ENCODE results near the gene CATSPER3. TPM values are rescaled to one million over a fixed set of nuclear protein-coding genes. Genes with fewer than 3 reads are reported as not detected.
A peak's percentile ranks its signal among the peaks of the same experiment; 100 is the strongest.
"Not testable (repeated sequence)": the region's sequence is repeated elsewhere in the genome, so short reads cannot be mapped to it uniquely, and the experiment has no call there.

The CATSPER3 gene
- total and polyA plus RNA-seq, 2 experiments from 2014 or later = 0.11 to 0.14 TPM

- no peak overlapping the region for H3K4me3 ChIP-seq
- peak; percentile 4 for DNase-seq
- H3K4me1 ChIP-seq (ENCODE audit: insufficient read depth) = no peaks in the 10 kb centered on the region
- H4K20me1 ChIP-seq (ENCODE audit: insufficient read depth) = no peaks in the 10 kb centered on the region
- H3K27me3 ChIP-seq (replicated peaks; ENCODE audit: insufficient read depth) = peaks cover 3% of the 10 kb centered on the region
- no peaks in the 10 kb centered on the region for H3F3A ChIP-seq (ENCODE audit: insufficient read depth)
- H3K27ac ChIP-seq = no peak overlapping the region
- no peak overlapping the region for H3K4me2 ChIP-seq (ENCODE audit: unreplicated experiment)
- no peaks in the 10 kb centered on the region for H3K36me3 ChIP-seq (ENCODE audit: low read depth)
- no peaks in the 10 kb centered on the region for H3K9me2 ChIP-seq (ENCODE audit: insufficient read depth)
- no peak overlapping the region for H3K9ac ChIP-seq
- no peaks in the 10 kb centered on the region for H3K79me2 ChIP-seq (ENCODE audit: insufficient read depth)
- WGBS, 2 experiments (ENCODE audit: low coverage in 1 of 2, low lambda C conversion rate in 2 of 2, missing lambda C conversion rate in 2 of 2) = 54 to 61% methylated on average over 3 of the region's 3 CpGs
- no peak for TF ChIP-seq EZH2 (IDR thresholded peaks at IDR 0.05; ENCODE audit: insufficient read depth, poor library complexity, severe bottlenecking)
- TF ChIP-seq EZH2phosphoT487 (IDR thresholded peaks at IDR 0.05; ENCODE audit: insufficient read depth, low read depth) = no peak
- H3K9me3 ChIP-seq (ENCODE audit: low read depth) = no peaks in the 10 kb centered on the region
- no peak overlapping the region for H2AFZ ChIP-seq
- in situ Hi-C loops (cut with MboI) = no loop called here
Observed at GRCh38 chr5:134989266-134989830, 21.6 kb downstream of the CATSPER3 start.

DNA sequence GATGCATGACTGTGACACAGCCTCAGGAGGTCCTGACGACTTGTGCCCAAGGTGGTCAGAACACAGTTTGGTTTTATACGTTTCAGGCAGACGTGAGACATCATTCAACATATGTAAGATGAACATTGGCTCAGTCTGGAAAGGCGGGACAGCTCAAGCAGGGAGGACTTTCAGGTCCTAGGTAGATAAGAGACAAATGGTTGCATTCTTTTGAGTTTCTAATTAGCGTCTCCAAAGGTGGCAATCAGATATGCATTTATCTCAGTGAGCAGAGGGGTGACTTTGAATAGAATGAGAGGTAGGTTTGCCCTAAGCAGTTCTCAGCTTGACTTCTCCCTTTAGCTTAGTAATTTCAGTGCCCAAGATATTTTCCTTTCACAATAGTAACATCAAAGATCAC is 22.5 kb downstream of the CATSPER3 start:
- DNase-seq; H3K79me2 ChIP-seq (ENCODE audit: insufficient read depth); H3K27ac ChIP-seq; H3K9me2 ChIP-seq (ENCODE audit: insufficient read depth); H3F3A ChIP-seq (ENCODE audit: insufficient read depth); H3K27me3 ChIP-seq (replicated peaks; ENCODE audit: insufficient read depth); H4K20me1 ChIP-seq (ENCODE audit: insufficient read depth); H3K4me1 ChIP-seq (ENCODE audit: insufficient read depth); H3K9ac ChIP-seq; H3K4me2 ChIP-seq (ENCODE audit: unreplicated experiment); in situ Hi-C loops (cut with MboI); H3K4me3 ChIP-seq; H3K9me3 ChIP-seq (ENCODE audit: low read depth); H2AFZ ChIP-seq; H3K36me3 ChIP-seq (ENCODE audit: low read depth): not testable (repeated sequence)
- WGBS, 2 experiments (ENCODE audit: low coverage in 1 of 2, low lambda C conversion rate in 2 of 2, missing lambda C conversion rate in 2 of 2) = 70 to 75% methylated on average over 5 of the region's 5 CpGs

- H4K20me1 ChIP-seq (ENCODE audit: insufficient read depth) = no peaks in the 10 kb centered on the region
- H3K9me3 ChIP-seq (ENCODE audit: low read depth) = no peaks in the 10 kb centered on the region
- no peaks in the 10 kb centered on the region for H3F3A ChIP-seq (ENCODE audit: insufficient read depth)
- H3K9me2 ChIP-seq (ENCODE audit: insufficient read depth) = no peaks in the 10 kb centered on the region
- no peak for DNase-seq
- 67 to 77% methylated on average over 5 of the region's 5 CpGs for WGBS, 2 experiments (ENCODE audit: low coverage in 1 of 2, low lambda C conversion rate in 2 of 2, missing lambda C conversion rate in 2 of 2)
- no peak for TF ChIP-seq EZH2phosphoT487 (IDR thresholded peaks at IDR 0.05; ENCODE audit: insufficient read depth, low read depth)
- no peak overlapping the region for H3K9ac ChIP-seq
- no peaks in the 10 kb centered on the region for H3K36me3 ChIP-seq (ENCODE audit: low read depth)
- no peak overlapping the region for H3K27ac ChIP-seq
- H3K4me1 ChIP-seq (ENCODE audit: insufficient read depth) = no peaks in the 10 kb centered on the region
- H3K4me3 ChIP-seq = no peak overlapping the region
- H2AFZ ChIP-seq = no peak overlapping the region
- no peaks in the 10 kb centered on the region for H3K79me2 ChIP-seq (ENCODE audit: insufficient read depth)
- in situ Hi-C loops (cut with MboI) = no loop called here
- H3K27me3 ChIP-seq (replicated peaks; ENCODE audit: insufficient read depth) = peaks cover 8% of the 10 kb centered on the region
- no peak overlapping the region for H3K4me2 ChIP-seq (ENCODE audit: unreplicated experiment)
Observed at GRCh38 chr5:134992148-134992547, 24.4 kb downstream of the CATSPER3 start.

DNA sequence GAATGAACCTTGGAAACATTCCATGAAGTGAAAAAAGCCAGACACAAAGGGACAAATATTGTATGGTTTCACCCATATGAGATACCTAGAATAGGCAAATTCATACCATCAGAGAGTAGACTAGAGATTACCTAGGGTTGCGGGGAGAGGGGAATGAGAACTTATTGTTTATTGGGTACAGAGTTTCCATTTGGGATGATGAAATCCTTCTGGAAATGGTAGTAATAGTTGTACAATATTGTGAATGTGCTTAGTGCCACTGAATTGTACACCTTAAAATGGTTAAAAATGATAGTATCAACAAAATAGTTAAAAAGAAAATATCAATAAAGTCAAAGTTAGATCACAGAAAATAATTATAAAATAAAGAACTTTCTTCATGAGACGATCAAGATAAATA is 25.5 kb downstream of the CATSPER3 start:
- Histone ChIP-seq H3K27ac (no peak overlapping the region), H3F3A (ENCODE audit: insufficient read depth) (no peaks in the 10 kb centered on the region), H3K27me3 (replicated peaks; ENCODE audit: insufficient read depth) (peaks cover 8% of the 10 kb centered on the region), H3K4me2 (ENCODE audit: unreplicated experiment) (no peak overlapping the region), H3K9ac (no peak overlapping the region), H3K9me2 (ENCODE audit: insufficient read depth) (no peaks in the 10 kb centered on the region), H3K79me2 (ENCODE audit: insufficient read depth) (no peaks in the 10 kb centered on the region), H3K4me1 (ENCODE audit: insufficient read depth) (no peaks in the 10 kb centered on the region), H3K4me3 (no peak overlapping the region), H3K36me3 (ENCODE audit: low read depth) (no peaks in the 10 kb centered on the region), H3K9me3 (ENCODE audit: low read depth) (no peaks in the 10 kb centered on the region), H4K20me1 (ENCODE audit: insufficient read depth) (no peaks in the 10 kb centered on the region), H2AFZ (no peak overlapping the region)
- TF ChIP-seq EZH2 (IDR thresholded peaks at IDR 0.05; ENCODE audit: insufficient read depth, poor library complexity, severe bottlenecking) (no peak), EZH2phosphoT487 (IDR thresholded peaks at IDR 0.05; ENCODE audit: insufficient read depth, low read depth) (no peak)
- in situ Hi-C loops (cut with MboI) = no loop called here
- WGBS, 2 experiments (ENCODE audit: low coverage in 1 of 2, low lambda C conversion rate in 2 of 2, missing lambda C conversion rate in 2 of 2) = 84 to 85% methylated on average over 2 of the region's 2 CpGs
- DNase-seq = no peak

DNA sequence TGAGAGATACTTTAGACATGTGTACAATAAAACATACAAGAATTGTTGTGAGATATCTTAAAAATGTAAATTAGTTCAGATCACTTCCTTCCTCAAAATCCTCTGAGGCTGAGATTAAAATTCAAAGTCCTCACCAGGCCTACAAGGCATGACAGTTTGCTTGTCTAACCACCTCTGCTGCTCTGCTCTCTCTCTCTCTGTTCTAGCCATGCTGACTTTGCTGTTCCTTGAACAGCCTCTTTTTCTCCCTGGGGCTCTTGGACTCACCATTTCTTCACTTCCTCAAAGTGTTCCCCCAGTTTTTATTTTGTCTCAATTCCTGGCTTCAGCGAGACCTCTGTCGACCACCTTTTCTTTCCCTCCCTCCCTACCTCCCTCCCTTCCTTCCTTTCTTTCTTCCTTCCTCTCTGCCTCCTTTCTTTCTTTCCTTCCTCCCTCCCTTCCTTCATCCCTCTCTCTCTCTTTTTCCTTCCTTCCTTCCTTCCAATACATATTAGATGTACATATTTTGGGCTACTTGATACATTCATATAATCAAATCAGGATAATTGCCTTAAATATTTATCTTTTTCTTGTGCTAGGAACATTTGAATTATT is 27.0 kb downstream of the CATSPER3 start:
- Histone ChIP-seq H3K79me2 (ENCODE audit: insufficient read depth) (no peaks in the 10 kb centered on the region), H3K4me2 (ENCODE audit: unreplicated experiment) (no peak overlapping the region), H3K36me3 (ENCODE audit: low read depth) (no peaks in the 10 kb centered on the region), H3K27me3 (replicated peaks; ENCODE audit: insufficient read depth) (peaks cover 5% of the 10 kb centered on the region), H3K9me3 (ENCODE audit: low read depth) (no peaks in the 10 kb centered on the region), H4K20me1 (ENCODE audit: insufficient read depth) (no peaks in the 10 kb centered on the region), H3K9me2 (ENCODE audit: insufficient read depth) (no peaks in the 10 kb centered on the region), H3K27ac (no peak overlapping the region), H3F3A (ENCODE audit: insufficient read depth) (no peaks in the 10 kb centered on the region), H3K4me1 (ENCODE audit: insufficient read depth) (no peaks in the 10 kb centered on the region), H3K4me3 (no peak overlapping the region), H2AFZ (no peak overlapping the region), H3K9ac (no peak overlapping the region)
- DNase-seq = no peak
- WGBS, 2 experiments (ENCODE audit: low coverage in 1 of 2, low lambda C conversion rate in 2 of 2, missing lambda C conversion rate in 2 of 2) = 62 to 83% methylated on average over 2 of the region's 2 CpGs
- TF ChIP-seq EZH2phosphoT487 (IDR thresholded peaks at IDR 0.05; ENCODE audit: insufficient read depth, low read depth) (no peak), EZH2 (IDR thresholded peaks at IDR 0.05; ENCODE audit: insufficient read depth, poor library complexity, severe bottlenecking) (no peak)
- in situ Hi-C loops (cut with MboI) = no loop called here

Measured in GM23248 (cell line).